PC-9 (cell line): ENCODE measurements around the gene GSC2. TPM values are rescaled to one million over a fixed set of nuclear protein-coding genes. Genes with fewer than 3 reads are reported as not detected.

Experiments
- BruUV-seq: library from RNA; stranded (reverse); fragments of 400-500 nt; replicated peaks from 2 replicates; lab custom pipeline; 2021; lab: Mats Ljungman, UMichigan
- CTCF ChIA-PET: fragments of 300-600 bp; sonication (Branson Sonifier 250); formaldehyde crosslinking; loops from one replicate; lab custom pipeline; 2022; ENCODE audit warnings: antibody characterized with exemption; lab: Charles Lee
- POLR2A ChIA-PET: fragments of 300-600 bp; sonication (Branson Sonifier 250); formaldehyde crosslinking; loops from one replicate; lab custom pipeline; 2022; ENCODE audit warnings: antibody characterized with exemption; ENCODE audit not compliant: unreplicated experiment; lab: Charles Lee
- DNase-seq, 2 experiments: peaks; one replicate each; pipeline versions ENCODE4 v3.0.0 to v3.0.0-alpha.2; 2015 to 2022; ENCODE audit warnings: mixed read lengths in 1 of 2
- H2AFZ ChIP-seq: fragments of 200-600 bp; sonication (generic); 2 replicates; pipeline ENCODE4 v1.8.1; 2017; ENCODE audit warnings: antibody characterized with exemption
- H3F3A ChIP-seq: fragments of 200-600 bp; sonication (generic); 2 replicates; pipeline ENCODE4 v1.8.1; 2017; ENCODE audit warnings: antibody characterized with exemption, mild to moderate bottlenecking, low read depth; ENCODE audit not compliant: insufficient read depth
- H3K27ac ChIP-seq: fragments of 200-600 bp; sonication (generic); 2 replicates; pipeline ENCODE4 v1.6.1; 2016; ENCODE audit warnings: mixed run types
- H3K27me3 ChIP-seq: fragments of 200-600 bp; sonication (generic); 2 replicates; pipeline ENCODE4 v1.6.1; 2016; ENCODE audit warnings: low read depth, mixed run types; ENCODE audit not compliant: insufficient read depth
- H3K36me3 ChIP-seq: fragments of 200-600 bp; sonication (generic); 2 replicates; pipeline ENCODE4 v1.6.1; 2016; ENCODE audit warnings: low read depth, mixed run types
- H3K4me1 ChIP-seq: fragments of 200-600 bp; sonication (generic); replicated peaks from 2 replicates; pipeline ENCODE4 v1.6.1; 2016; ENCODE audit warnings: mixed run types; ENCODE audit not compliant: insufficient read depth
- H3K4me2 ChIP-seq: fragments of 200-600 bp; sonication (generic); 2 replicates; pipeline ENCODE4 v1.6.1; 2017; ENCODE audit warnings: mixed run types
- H3K4me3 ChIP-seq: fragments of 200-600 bp; sonication (generic); 2 replicates; pipeline ENCODE4 v1.6.1; 2016; ENCODE audit warnings: mixed run types
- H3K79me2 ChIP-seq: fragments of 200-600 bp; sonication (generic); 2 replicates; pipeline ENCODE4 v1.6.1; 2017; ENCODE audit warnings: low read depth, mixed run types
- H3K9me2 ChIP-seq: fragments of 200-600 bp; sonication (generic); 2 replicates; pipeline ENCODE4 v1.8.1; 2017; ENCODE audit warnings: mild to moderate bottlenecking; ENCODE audit not compliant: insufficient read depth
- H3K9me3 ChIP-seq: fragments of 200-600 bp; sonication (generic); 2 replicates; pipeline ENCODE4 v1.8.1; 2016; ENCODE audit warnings: low read depth; ENCODE audit not compliant: insufficient read depth
- H4K20me1 ChIP-seq: fragments of 200-600 bp; sonication (generic); 2 replicates; pipeline ENCODE4 v1.8.1; 2017; ENCODE audit not compliant: insufficient read depth
- CTCF ChIP-seq: fragments of 200-600 bp; sonication (generic); conservative IDR thresholded peaks from 2 replicates; pipeline ENCODE4 v1.6.1; 2017; ENCODE audit warnings: mixed run types, antibody characterized with exemption, mild to moderate bottlenecking, moderate library complexity
- EZH2 ChIP-seq: fragments of 200-600 bp; sonication (generic); IDR thresholded peaks from 2 replicates; pipeline ENCODE4 v1.8.0; 2017; ENCODE audit warnings: antibody characterized with exemption, low read depth
- intact Hi-C: fragments of 100-400 bp; cut with micrococcal nuclease; formaldehyde crosslinking; loops from one replicate; pipeline ENCODE4 v1.10.0; 2022; ENCODE audit not compliant: unreplicated experiment
- total RNA-seq: library from RNA; stranded (reverse); gene quantifications from 2 replicates; pipeline ENCODE4 v1.2.3, GENCODE V29; 2021

GSC2 gene
- total RNA-seq, 1 experiment from 2014 or later: not detected

- peaks cover 80% of the 10 kb centered on the region for H3K79me2 ChIP-seq
- peaks cover 15% of the 10 kb centered on the region for H3K4me1 ChIP-seq
- BruUV-seq: no TSS peak
- peaks cover 17% of the 10 kb centered on the region for H4K20me1 ChIP-seq
- intact Hi-C loops: no loop called here
- no peak for DNase-seq
- no peak for TF ChIP-seq EZH2
- TF ChIP-seq CTCF: no peak
- H3K9me2 ChIP-seq: no peaks in the 10 kb centered on the region
- H3K4me3 ChIP-seq: no peak overlapping the region
- ChIA-PET POLR2A (no interaction called here), CTCF (no interaction called here)
- H3K27me3 ChIP-seq: no peaks in the 10 kb centered on the region
- H3K36me3 ChIP-seq: no peaks in the 10 kb centered on the region
- H3K27ac ChIP-seq: no peak overlapping the region
- no peak overlapping the region for H2AFZ ChIP-seq
- no peaks in the 10 kb centered on the region for H3K9me3 ChIP-seq
- H3K4me2 ChIP-seq: no peak overlapping the region
- H3F3A ChIP-seq: no peaks in the 10 kb centered on the region
These were observed 31.7 kb downstream of the GSC2 start for GRCh38 chr22:19118329-19118880.

GRCh38 chr22:19117111-19117512 lies 33.0 kb downstream of the GSC2 start:
- intact Hi-C loops: no loop called here
- no peaks in the 10 kb centered on the region for H3F3A ChIP-seq
- H2AFZ ChIP-seq: no peak overlapping the region
- H3K9me3 ChIP-seq: no peaks in the 10 kb centered on the region
- peaks cover 86% of the 10 kb centered on the region for H3K79me2 ChIP-seq
- H3K4me1 ChIP-seq: peaks cover 15% of the 10 kb centered on the region
- H4K20me1 ChIP-seq: peaks cover 17% of the 10 kb centered on the region
- BruUV-seq: no TSS peak
- ChIA-PET CTCF (no interaction called here), POLR2A (no interaction called here)
- no peaks in the 10 kb centered on the region for H3K9me2 ChIP-seq
- H3K4me2 ChIP-seq: no peak overlapping the region
- no peaks in the 10 kb centered on the region for H3K36me3 ChIP-seq
- TF ChIP-seq EZH2 (no peak), CTCF (no peak)
- no peak overlapping the region for H3K27ac ChIP-seq
- H3K27me3 ChIP-seq: no peaks in the 10 kb centered on the region
- DNase-seq: no peak
- H3K4me3 ChIP-seq: no peak overlapping the region

- POLR2A ChIA-PET: no interaction called here
- H2AFZ ChIP-seq: no peak overlapping the region
- no peak overlapping the region for H3K27ac ChIP-seq
- H3K27me3 ChIP-seq: no peaks in the 10 kb centered on the region
- BruUV-seq: no TSS peak
- intact Hi-C loops: no loop called here
- H3K9me2 ChIP-seq: no peaks in the 10 kb centered on the region
- no peak overlapping the region for H3K4me2 ChIP-seq
- no peaks in the 10 kb centered on the region for H3K36me3 ChIP-seq
- no peak for DNase-seq
- TF ChIP-seq EZH2: no peak
- TF ChIP-seq CTCF: no peak
- CTCF ChIA-PET: no interaction called here
- H4K20me1 ChIP-seq: peaks cover 16% of the 10 kb centered on the region
- H3K4me1 ChIP-seq: peaks cover 10% of the 10 kb centered on the region
- H3K79me2 ChIP-seq: peaks cover 85% of the 10 kb centered on the region
- H3K9me3 ChIP-seq: no peaks in the 10 kb centered on the region
- no peaks in the 10 kb centered on the region for H3F3A ChIP-seq
- no peak overlapping the region for H3K4me3 ChIP-seq
These were observed 34.5 kb downstream of the GSC2 start for GRCh38 chr22:19115628-19116027.
